HG02763 (cell line): ENCODE results near the gene SLC35D2.
"Not testable (repeated sequence)": the region's sequence is repeated elsewhere in the genome, so short reads cannot be mapped to it uniquely, and the experiment has no call there.

Source experiments
- ATAC-seq: cut with Tn5 transposase; IDR thresholded peaks from one replicate; pipeline ENCODE4 v1.9.1; 2021; ENCODE audit warnings: mild to moderate bottlenecking, moderate library complexity; ENCODE audit not compliant: unreplicated experiment

SLC35D2 gene

GRCh38 chr9:96361668-96362067, 21.8 kb downstream of the SLC35D2 start:
- no peak for ATAC-seq

DNA sequence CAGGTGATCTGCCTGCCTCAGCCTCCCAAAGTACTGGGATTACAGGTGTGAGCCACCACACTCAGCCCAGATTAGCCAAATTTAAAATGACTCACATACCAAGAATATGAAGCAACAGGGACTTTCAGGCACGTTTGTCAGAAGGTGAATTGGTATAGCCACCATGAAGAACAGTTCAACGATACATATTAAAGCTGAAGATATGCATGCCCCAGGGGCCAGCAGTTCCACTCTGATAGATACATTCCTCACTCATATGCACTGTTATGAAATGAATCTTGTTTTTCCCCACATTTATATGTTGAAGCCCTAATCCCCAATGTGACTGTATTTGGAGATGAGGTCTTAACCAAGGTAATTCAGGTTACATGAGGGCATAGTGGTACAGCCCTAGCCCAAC, 22.5 kb downstream of the SLC35D2 start:
- ATAC-seq, result no peak

DNA sequence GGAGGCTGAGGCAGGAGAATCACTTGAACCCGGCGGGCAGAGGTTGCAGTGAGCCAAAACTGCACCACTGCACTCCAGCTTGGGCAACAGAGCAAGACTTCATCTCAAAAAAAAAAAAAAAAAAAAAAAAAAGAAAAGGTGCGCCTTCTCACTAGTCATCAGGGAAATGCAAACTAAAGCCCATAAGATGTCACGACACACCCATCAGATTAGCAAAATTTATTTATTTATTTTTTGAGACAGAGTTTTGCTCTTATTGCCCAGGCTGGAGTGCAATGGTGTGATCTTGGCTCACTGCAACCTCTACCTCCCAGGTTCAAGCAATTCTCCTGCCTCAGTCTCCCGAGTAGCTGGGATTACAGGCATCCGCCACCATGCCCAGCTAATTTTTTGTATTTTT, 23.0 kb downstream of the SLC35D2 start:
- not testable (repeated sequence) for ATAC-seq

DNA sequence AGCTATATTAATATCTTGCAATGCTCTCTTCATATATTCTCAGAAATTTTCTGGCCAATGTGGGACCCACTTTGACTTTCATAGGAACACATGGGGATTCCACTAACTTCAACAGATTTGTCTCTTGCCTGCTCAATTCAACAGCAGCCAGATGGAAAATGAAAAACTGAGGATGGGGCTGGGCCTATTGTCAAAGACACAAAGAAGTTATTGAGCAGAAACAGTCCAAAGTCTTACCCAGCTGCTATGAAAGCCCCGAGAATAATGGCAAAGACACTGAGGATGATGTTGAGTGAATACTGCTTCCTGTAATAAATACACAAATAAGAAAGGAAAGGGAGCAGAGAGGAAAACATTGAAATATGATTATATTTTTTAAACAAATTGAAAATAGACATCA, 32.6 kb downstream of the SLC35D2 start:
- no peak for ATAC-seq

- ATAC-seq, result no peak
These were observed 35.2 kb downstream of the SLC35D2 start for GRCh38 chr9:96348261-96348660.

GRCh38 chr9:96345551-96345950, 38.0 kb downstream of the SLC35D2 start:
- ATAC-seq, result no peak

DNA sequence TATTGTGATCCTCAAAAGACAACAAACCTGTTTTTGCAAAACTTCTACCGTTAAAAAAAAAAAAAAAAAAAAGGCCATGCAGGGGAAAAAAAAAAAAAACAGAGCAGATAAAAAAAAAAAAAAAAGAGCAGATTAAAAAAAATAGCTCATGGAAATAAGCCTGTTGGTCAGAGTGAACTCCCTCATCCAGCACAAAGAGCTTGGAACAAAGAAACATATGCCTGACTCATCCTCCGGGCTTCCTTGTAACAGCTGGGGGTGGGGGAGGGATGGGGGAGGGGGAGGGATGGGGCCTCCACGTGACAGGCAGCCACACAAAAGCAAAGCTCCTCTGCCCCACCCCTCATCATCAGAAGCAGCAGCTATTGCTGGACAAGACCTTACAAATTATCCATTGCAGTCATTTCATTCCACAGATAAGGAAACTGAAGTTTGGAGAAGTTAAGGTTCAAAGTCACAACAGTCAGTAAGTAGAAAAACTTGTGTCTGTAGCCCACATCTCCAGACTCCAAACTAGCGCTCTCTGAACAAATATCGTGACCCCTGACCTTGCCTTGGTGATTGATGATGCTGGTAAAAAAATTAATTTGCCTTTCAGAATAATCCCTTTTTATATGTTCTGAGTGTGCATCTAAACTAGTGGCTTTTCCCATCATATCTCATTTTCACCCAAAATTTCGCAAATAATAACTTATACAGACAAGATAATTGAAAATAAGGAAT, 38.9 kb downstream of the SLC35D2 start:
- ATAC-seq, result no peak

GRCh38 chr9:96343515-96344360, 39.8 kb downstream of the SLC35D2 start:
- ATAC-seq, result no peak

DNA sequence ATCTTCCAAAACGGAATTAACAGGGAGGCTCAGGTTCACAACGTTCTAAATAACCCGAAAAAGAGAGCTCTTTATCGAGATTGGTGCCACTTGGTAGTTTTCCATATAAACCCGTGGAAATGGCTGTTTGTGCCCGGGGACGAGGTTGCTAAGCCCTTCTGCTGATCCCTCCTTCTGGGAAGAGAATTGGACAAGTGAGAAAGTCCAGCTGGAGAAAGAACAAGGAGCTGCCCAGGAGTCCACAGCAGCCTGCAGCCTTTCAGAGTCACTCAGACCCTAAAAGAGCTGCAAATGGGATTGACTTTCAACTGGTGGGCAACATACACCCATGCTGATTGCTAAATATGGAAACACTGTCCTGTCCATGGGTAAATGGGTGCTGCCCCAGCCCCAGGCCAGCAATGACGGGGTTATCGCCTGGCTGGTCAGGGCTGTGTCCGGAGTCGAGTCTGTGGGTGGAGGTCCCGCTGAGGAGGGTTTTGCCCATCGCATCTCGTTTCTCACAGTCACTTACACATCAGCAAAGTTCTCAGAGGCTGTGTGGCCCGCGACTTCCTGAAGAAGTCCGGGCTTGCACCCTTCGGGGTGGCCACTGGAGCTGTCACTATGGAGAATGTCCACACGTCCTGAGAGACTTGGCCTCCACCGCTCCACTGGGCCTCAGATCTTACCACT, 40.8 kb downstream of the SLC35D2 start:
- no peak for ATAC-seq

- ATAC-seq, result no peak
These were observed 42.8 kb downstream of the SLC35D2 start for GRCh38 chr9:96340707-96341106.

GRCh38 chr9:96338299-96338698, 45.2 kb downstream of the SLC35D2 start:
- no peak for ATAC-seq

GRCh38 chr9:96333958-96334357, 49.6 kb downstream of the SLC35D2 start:
- no peak for ATAC-seq

DNA sequence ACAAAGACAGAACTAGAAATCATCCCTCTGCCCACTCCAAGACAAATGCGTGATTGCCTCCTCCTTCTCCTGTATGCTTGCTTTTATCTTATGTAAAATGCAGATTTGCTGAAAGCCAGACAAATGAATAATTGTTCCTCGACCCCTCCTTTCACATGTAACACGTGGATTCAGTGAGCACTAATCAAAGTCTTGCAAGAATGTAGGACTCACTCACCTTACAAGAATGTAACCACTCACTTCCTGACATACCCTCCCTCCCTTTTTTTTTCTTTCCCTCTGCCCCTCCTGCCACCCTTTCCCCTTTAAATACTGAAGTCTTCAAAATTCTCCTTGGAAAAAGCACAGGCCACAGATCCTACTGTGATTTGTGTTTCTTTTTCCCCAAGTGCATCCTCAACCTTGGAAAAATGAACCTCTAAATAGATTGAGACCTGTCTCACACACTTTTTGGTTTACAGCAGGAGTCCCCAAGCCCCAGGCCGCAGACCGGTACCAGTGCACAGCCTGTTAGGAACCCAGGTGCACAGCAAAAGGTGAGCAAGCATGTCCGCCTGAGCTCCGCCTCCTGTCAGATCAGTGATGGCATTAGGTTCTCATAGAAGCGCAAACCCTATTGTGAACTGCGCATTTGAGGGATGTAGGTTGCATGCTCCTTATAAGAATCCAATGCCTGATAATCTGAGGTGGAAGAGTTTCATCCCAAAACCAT, 52.1 kb downstream of the SLC35D2 start:
- no peak for ATAC-seq

- ATAC-seq, result no peak
These were observed 55.7 kb downstream of the SLC35D2 start for GRCh38 chr9:96327694-96328352.

DNA sequence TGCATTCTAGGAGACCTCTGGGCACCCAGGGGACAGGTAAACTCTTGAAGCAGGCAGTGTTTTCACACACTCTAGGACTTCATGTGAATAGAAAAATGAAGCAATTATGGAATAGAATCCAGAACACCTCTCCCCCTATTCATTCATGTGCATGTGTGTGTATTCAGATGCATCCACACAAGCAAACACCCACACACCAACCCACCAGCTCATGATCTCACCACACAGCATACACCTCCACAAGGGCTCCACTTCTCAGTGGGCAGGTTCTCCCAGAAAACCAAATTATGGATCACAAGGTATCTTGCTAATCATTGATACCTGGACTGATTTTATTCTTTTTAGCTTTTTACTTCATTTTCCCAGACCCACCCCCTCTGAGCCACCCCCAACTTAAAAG, 60.3 kb downstream of the SLC35D2 start:
- ATAC-seq, result no peak

DNA sequence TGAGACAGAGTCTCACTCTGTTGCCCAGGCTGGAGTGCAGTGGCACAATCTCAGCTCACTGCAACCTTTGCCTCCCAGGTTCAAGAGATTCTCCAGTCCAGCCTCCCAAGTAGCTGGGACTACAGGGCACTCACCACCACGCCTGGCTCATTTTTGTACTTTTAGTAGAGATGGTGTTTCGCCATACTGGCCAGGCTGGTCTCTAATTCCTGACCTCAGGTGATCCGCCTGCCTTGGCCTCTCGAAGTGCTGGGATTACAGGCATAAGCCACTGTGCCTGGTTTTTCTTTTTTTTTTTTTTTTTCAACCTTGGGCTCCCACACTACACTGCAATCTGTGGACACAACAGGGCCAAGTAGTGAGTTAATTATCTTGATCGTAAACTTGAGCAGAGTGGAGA, 60.8 kb downstream of the SLC35D2 start:
- ATAC-seq, result not testable (repeated sequence)

DNA sequence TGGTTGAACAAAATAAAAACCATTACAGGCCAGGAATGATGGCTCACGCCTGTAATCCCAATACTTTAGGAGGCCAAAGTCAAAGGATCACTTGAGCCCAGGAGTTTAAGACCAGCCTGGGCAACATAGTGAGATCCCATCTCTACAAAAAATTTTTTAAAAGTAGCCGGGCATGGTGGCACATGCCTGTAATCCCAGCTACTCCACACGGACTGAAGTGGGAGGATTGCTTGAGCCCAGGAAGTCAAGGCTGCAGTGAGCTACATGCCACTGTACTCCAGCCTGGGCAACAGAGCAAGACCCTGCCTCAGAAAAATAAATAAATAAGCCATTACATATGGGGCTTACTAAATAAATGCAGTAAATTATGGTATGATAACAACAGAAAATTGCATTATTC, 61.3 kb downstream of the SLC35D2 start:
- not testable (repeated sequence) for ATAC-seq

DNA sequence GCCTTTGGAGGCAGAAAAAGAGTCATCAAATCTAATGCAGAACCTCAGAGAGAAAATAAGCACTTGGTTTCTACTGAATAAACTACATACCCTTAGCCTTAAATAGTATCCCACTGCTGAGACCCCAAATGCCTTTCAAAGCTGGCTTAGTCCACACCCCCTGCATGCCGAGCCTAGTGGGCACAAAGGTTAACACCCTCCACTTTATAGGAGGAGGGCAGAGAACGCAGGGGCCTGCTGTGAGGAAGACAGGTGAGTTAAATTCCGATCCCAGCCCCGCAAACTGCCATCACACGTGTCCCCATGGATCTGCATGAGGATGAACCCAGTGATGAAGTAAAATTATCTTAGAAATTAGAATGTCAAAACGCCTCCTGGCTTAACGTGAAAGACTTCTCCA, 62.0 kb downstream of the SLC35D2 start:
- ATAC-seq, result no peak

- no peak for ATAC-seq
These were observed 62.7 kb downstream of the SLC35D2 start for GRCh38 chr9:96320749-96321280.

DNA sequence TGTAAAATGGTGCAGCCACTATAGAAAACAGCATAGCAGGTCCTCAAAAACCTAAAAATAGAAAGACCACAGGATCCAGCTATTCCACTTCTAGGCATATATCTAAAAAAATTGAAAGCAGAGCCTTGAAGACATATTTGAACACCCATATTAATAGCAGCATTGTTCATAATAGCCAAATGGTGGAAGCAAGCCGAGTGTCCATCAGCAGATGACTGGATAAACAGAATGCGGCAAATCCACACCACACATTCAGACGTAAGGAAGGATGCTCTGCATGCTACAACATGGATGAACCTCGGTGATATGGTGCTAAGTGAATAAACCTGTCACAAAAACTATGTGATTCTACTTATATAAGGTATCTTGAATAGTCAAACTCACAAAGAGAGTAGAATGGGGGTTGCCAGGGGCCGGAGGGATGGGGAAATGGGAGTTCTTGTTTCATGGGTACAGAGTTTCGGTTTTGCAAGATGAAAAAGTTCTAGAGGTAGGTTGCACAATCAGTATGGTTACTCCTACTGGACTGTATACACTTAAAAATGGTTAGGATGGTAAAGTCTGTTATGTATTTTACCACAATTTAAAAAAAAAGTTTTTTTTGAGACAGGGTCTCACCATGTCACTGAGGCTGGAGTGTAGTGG, 64.5 kb downstream of the SLC35D2 start:
- no peak for ATAC-seq
